Measurements from ENCODE around the gene TEX11. TPM values are rescaled to one million over a fixed set of nuclear protein-coding genes. Genes with fewer than 3 reads are reported as not detected.

TEX11 gene
- total and polyA plus RNA-seq, 12 donors: 0.19 TPM; not detected in 11

GRCh38 chrX:70549429-70549828 lies 359.1 kb downstream of the TEX11 start:
- Histone ChIP-seq H3K4me1 (no peaks in the 10 kb centered on the region), H3K36me3 (no peaks in the 10 kb centered on the region), H3K27me3 (peaks cover 0 to 17% (median 0%) of the 10 kb centered on the region in 7 donors), H3K4me3 (no peak overlapping the region), H3K27ac (no peak overlapping the region), H3K9me3 (no peaks in the 10 kb centered on the region)
- DNase-seq (no peak), ATAC-seq (no peak)
- intact Hi-C loops (cut with DNase I): no loop called here
- WGBS, 2 donors: 87 to 89% methylated on average over 3 of the region's 3 CpGs
- no peak for TF ChIP-seq CTCF (IDR thresholded peaks at IDR 0.05)

GRCh38 chrX:70535198-70535597 lies 373.3 kb downstream of the TEX11 start:
- intact Hi-C loops (cut with DNase I): no loop called here
- no peak for ATAC-seq
- no peaks in the 10 kb centered on the region for H3K36me3 ChIP-seq
- no peak overlapping the region for H3K4me3 ChIP-seq
- no peaks in the 10 kb centered on the region for H3K9me3 ChIP-seq
- H3K4me1 ChIP-seq: no peaks in the 10 kb centered on the region
- no peak overlapping the region for H3K27ac ChIP-seq
- WGBS, 2 donors: 92 to 97% methylated on average over 1 of the region's 1 CpG
- H3K27me3 ChIP-seq: peaks cover 0 to 12% (median 0%) of the 10 kb centered on the region in 7 donors
- no peak for DNase-seq
- TF ChIP-seq CTCF (IDR thresholded peaks at IDR 0.05): no peak

- H3K4me1 ChIP-seq: no peaks in the 10 kb centered on the region
- no peak overlapping the region for H3K4me3 ChIP-seq
- no peak for TF ChIP-seq CTCF (IDR thresholded peaks at IDR 0.05)
- 62 to 83% methylated on average over 3 of the region's 3 CpGs for WGBS, 2 donors
- no peaks in the 10 kb centered on the region for H3K9me3 ChIP-seq
- intact Hi-C loops (cut with DNase I): no loop called here
- DNase-seq: no peak
- H3K27me3 ChIP-seq: peaks cover 0 to 17% (median 0%) of the 10 kb centered on the region in 7 donors
- H3K36me3 ChIP-seq: no peaks in the 10 kb centered on the region
- ATAC-seq: no peak
- no peak overlapping the region for H3K27ac ChIP-seq
These were observed 380.7 kb downstream of the TEX11 start for GRCh38 chrX:70527610-70528345.

GRCh38 chrX:70527053-70527452 lies 381.5 kb downstream of the TEX11 start:
- Histone ChIP-seq H3K9me3 (no peaks in the 10 kb centered on the region), H3K27me3 (peaks cover 0 to 18% (median 0%) of the 10 kb centered on the region in 7 donors), H3K36me3 (no peaks in the 10 kb centered on the region), H3K4me3 (no peak overlapping the region), H3K27ac (no peak overlapping the region), H3K4me1 (no peaks in the 10 kb centered on the region)
- DNase-seq (no peak), ATAC-seq (no peak)
- intact Hi-C loops (cut with DNase I): no loop called here
- TF ChIP-seq CTCF (IDR thresholded peaks at IDR 0.05): no peak

Measured in heart right ventricle (tissue), 16 donors.